ENCODE data around the gene PAGE2B.

DNA sequence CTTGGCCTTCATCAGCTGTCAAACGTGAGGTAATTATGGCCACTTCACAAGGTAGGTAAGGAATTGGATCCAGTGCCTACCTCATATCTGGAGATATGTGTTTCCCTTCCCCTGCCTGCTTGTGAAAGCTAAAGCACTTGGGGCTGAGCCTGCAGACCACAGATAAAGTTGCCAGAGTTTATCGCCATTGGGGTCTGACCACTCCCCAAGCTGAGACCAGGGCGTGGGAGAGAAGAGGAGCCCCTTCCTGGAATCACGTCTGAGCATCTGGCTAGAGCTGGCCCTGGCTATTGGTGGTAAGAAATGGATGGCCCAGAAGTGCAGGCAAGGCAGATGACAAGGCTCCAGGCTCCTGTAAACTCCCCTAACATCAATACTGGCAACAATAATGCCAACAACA is 46.8 kb upstream of the PAGE2B start:
- TF ChIP-seq CTCF (IDR thresholded peaks at IDR 0.05) (no peak), POLR2AphosphoS5 (IDR thresholded peaks at IDR 0.05) (no peak)
